ENCODE results near the gene USP35.
"Not testable (repeated sequence)": the region's sequence is repeated elsewhere in the genome, so short reads cannot be mapped to it uniquely, and the experiment has no call there.

The USP35 gene

GRCh38 chr11:78216571-78217287, 28.0 kb downstream of the USP35 start:
- DNase-seq: no peak

- DNase-seq: no peak
Measured at GRCh38 chr11:78217650-78218541, 29.2 kb downstream of the USP35 start.

- DNase-seq: no peak
Measured at GRCh38 chr11:78218707-78219492, 30.2 kb downstream of the USP35 start.

GRCh38 chr11:78219493-78220217, 30.9 kb downstream of the USP35 start:
- no peak for DNase-seq

DNA sequence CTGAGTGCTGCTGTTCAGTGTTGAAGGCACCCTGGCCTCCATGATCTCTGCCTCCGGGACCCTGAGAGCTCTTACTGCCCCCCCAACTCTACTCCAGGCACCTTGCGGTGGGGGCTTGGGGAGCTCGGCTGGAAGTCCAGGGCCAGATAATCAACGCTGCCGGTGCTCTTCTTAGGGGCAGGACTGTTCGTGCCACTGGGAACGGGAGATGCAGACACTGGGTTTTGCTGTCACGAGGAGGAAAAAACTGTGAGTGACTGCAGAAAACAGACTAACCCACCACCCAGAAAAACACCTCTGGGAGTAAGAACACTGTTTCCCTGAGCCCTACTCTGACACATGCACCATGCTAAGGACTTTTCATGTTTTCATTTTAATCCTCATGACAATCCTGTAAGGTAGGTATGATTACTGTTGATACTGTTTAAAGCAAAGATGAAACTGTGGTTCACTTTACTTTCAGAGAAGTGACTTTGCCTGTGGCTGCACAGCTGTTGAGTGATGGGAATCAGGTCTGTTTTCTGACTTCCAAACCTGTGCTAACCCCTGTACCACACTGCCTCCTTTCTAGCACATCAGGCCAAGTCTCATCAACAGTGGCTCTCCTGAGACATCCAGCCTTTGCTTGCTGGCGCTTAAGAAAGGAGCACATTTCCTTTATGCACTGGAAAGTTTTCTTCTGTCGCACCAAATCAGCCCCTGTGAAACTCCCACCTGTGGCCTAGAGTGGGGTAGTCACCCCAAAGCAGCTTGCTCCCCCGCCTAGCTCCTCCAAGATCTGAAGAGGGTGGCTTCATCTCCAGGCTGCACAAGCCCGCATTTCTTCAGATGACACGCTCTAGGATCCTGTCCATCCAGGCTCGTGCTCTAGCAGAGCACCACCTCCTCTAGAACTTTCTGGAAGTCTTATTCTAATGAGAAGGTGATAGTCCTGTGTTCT, 31.8 kb downstream of the USP35 start:
- no peak for DNase-seq

DNA sequence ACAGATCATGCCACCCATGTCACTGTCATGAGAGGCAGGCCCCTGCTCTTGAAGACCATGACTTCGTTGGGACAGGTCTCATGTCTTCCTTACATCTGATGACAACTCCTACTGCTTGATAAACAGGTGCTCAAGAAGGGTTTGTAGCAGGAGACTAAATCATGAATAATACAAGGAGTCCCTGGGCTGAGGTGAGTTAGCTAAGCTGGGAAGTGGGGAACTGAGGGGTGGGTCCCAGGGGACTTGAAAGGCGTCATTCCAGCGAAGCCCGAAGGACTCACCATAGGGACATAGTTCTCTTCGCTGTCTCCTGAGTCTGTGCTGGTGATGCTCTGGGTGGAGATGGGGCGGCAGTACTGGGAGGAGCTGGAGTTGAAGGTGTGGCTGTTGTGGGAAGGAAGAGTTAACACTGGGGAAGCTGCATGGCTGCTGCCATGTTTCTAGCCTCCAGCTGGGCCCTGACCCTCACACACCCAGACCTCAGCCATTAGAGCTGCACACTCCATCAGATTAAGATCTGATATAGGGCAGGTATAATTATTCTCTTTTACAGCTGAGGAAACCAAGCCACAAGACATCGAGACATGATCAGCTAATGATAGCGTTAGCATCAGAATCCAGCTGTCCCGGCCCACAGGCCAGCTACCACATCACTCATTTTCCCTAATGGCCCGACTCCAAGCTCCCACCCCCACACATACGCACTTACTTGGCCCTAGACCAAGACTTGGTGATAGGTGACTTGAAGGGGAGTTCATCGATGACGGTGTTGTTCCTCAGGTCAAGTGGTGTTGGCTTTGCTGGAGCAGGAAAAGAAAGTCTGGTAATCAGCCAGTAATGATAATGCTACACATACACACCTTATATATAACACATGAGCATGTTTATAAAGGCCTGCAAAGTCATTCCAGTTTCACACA, 32.9 kb downstream of the USP35 start:
- no peak for DNase-seq

GRCh38 chr11:78222726-78223125, 34.0 kb downstream of the USP35 start:
- not testable (repeated sequence) for DNase-seq

DNA sequence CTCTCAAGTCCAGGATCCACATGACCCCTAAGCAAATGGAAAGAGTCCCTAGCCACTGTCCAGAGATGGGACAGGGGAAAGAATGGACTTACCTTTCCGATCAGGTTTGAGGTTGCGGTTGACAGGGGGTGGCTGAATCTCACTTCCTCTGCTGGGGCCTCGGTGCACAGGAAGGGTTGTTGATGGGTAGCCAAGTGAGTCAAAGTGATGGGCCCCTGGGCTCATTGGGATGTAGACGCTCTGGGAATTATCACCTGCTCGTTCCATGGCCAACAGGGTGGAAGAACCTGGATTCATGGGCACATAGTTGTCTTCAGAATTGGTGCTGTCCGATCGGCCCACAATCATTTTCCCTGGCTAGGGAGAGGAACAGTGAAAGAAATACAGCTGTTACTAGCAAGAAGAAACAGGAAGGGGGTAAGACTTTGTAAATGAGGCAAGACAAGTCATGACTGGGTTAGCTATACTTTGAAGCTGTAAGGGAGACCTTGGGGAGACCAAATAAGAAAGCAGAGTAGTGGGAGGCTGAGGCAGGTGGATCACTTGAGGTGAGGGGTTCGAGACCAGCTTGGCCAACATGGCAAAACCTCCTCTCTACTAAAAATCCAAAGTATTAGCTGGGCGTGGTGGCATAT, 34.7 kb downstream of the USP35 start:
- DNase-seq: no peak

GRCh38 chr11:78224506-78224905, 35.8 kb downstream of the USP35 start:
- no peak for DNase-seq

DNA sequence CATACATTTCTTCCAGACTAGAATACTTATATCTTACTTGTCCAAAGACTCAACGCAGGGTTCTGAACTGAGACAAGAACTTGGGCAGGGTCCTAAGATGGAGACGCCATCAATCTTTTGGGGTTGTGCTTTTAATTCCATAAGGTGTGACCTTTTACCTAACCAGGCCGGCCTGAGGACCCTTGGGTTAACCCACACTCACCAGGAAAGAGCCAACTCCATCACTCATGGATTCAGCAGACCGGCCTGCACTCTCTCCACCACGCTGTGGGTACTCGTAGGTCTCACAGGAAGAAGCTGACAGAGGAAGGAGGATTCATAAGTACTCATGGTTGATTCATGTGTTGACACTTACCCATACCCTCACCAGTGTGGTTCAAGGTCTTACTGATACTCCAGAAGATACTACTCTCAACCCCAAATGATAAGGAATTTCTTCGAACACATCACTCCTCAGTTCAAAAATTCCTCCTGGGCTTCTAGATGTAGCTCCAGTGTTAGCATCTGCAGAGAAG, 36.2 kb downstream of the USP35 start:
- DNase-seq: no peak

GRCh38 chr11:78226684-78227680, 38.3 kb downstream of the USP35 start:
- no peak for DNase-seq

- no peak for DNase-seq
Measured at GRCh38 chr11:78227921-78228320, 39.2 kb downstream of the USP35 start.

- DNase-seq: no peak
Measured at GRCh38 chr11:78228467-78228866, 39.7 kb downstream of the USP35 start.

DNA sequence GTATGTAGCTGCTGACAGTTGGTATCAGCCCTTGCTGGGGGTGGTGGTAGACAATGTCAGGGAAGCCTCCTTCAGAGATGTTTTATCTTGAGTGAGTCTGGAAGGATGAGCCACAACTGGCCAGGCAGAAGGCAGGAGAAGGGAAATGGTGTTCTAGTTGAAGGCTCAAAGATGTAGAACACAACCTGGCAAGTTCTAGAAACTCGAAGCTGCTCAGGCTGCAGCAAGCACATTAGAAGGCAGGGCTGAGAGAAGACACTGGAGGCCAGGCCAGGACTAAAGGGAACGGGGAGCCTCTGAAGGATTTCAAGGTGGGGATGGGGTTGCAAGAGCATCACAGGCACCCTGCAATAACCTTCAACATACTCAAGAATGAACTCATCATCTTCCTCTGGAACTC, 40.4 kb downstream of the USP35 start:
- no peak for DNase-seq

DNA sequence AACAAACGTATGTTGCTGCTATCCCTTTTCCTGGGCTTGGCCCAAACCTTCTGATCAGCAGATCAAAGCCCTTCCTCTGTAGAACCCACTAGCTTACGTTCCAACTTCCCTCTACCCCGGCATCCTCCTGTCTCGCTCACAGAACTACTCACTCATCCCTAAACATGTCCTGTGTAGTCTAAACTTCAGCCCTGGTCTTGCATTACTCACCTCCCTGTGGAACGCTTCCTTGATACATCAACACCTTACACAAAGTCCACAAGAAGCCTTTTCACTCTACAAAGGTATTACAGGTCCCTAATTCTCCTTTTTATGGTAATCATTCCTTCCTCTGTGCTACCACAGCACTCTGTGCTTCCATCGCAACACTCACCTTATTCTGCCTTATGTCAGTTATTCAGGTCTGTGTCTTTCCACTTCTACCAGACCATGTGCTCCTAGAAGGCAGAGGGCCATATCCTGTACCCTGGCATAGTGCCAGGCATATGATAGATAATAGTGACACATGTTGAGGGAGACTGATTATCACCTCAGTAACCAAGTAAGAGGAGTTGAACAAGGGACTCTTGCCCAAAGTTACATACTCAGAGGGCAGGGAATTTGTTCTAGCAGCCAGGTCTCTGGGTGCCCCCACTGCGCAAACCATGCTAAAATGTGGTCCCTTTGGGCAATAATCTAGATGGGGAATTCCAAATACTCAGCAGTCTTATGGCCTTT, 41.6 kb downstream of the USP35 start:
- DNase-seq: no peak

- no peak for DNase-seq
Measured at GRCh38 chr11:78231962-78232501, 43.3 kb downstream of the USP35 start.

DNA sequence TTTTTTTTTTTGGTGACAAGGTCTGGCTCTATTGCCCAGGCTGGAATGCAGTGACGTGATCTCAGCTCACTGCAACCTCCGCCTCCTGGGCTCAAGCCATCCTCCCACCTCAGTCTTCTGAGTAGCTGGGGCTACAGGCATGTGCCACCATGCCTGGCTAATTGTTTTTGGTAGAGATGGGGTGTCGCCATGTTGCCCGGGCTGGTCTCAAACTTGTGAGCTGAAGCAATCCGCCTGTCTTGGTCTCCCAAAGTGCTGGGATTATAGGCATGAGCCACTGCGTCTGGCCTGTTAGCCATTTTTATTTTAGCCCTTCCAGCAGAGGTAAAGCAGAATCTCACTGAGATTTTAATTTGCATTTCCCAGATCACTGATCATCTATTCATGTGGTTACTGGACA, 44.3 kb downstream of the USP35 start:
- DNase-seq: not testable (repeated sequence)

All from activated gamma-delta T cell (primary cell).